Pulmonary artery endothelial cell (primary cell): ENCODE results near the gene WBP1L. TPM values are rescaled to one million over a fixed set of nuclear protein-coding genes. Genes with fewer than 3 reads are reported as not detected.
"Not testable (repeated sequence)": the region's sequence is repeated elsewhere in the genome, so short reads cannot be mapped to it uniquely, and the experiment has no call there.

Source experiments
- DNase-seq: peaks from one replicate; pipeline ENCODE4 v3.0.0-alpha.2; 2011; ENCODE audit warnings: low read depth, low spot score
- total RNA-seq: library from RNA; depleted of rRNA; stranded (reverse); fragments of >200 nt; gene quantifications from 2 replicates; pipeline ENCODE4 v1.2.3, GENCODE V29; 2014

The WBP1L gene
- total RNA-seq, 1 donor from 2014 or later = 46.8 TPM

DNA sequence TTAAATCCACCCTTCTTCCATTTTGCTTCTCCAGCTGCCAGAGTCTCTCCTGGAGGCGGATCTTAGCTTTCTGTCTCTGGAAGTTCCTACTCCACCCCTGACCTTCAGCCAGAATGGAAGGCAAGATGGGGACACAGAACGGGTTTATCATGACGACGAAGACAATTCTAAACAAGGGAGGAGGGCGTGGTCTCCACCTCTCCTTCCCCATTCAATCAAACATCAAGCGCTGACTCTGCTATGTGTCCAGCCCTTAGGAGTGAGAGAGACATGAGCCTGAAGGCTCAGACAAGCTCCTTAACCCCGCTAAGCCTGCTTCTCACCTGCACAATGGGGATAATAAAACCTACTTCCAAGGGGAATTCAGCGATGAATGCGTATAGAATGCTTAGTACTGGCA, 90.4 kb downstream of the WBP1L start:
- DNase-seq = no peak

DNA sequence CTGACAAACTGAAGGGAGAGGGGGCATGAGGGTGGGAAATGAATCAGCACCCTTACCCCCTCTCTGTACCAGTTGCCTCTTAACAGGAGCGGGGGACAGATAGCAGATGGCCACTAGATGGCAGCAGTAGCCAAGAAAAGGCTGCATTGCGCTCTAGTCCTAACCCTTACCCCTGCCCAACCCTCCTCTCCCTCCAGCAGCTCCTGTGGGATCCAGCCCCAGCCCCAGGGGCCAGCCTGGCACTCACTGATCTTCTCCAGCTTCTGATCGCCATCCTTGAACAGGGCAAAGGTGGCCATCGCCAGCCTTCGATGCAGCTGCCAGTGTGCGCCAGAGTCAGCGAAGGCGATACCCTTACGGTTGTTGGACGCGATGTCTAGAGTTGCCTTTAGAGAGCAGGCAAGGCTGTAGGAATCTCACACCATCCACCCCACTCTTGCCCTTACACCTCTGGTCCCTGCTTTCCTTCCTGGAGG, 91.3 kb downstream of the WBP1L start:
- DNase-seq = no peak

DNA sequence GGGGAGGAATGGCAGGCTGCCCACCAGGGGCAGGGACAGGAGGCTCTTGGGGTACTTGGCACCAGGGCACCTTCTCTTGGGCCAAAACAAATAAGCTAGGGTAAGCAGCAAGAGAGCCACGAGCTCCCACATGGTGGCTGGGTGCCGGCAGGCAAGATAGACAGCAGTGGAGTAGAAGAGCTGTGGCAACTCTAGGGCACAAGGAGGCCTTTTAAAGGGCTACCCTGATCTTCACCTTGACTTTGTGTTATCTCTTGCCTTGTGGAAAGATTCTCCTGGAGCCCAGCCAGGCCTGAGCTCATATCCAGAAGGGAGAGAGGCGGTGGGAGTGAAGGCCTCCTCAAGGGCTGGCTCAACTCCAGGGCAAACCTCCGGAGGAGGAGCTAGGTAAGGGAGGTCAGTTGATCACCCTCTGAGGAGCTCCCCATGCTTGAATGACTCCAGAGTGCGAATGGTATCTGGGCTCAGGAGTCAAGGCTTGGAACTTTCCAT, 93.5 kb downstream of the WBP1L start, which contains the start of gene CYP17A1:
Gene CYP17A1, minus strand, starts transcription at position 184 of the 492 bp plus-strand sequence. Its CDS starts 52 bp downstream, at position 132.
- no peak for DNase-seq

DNA sequence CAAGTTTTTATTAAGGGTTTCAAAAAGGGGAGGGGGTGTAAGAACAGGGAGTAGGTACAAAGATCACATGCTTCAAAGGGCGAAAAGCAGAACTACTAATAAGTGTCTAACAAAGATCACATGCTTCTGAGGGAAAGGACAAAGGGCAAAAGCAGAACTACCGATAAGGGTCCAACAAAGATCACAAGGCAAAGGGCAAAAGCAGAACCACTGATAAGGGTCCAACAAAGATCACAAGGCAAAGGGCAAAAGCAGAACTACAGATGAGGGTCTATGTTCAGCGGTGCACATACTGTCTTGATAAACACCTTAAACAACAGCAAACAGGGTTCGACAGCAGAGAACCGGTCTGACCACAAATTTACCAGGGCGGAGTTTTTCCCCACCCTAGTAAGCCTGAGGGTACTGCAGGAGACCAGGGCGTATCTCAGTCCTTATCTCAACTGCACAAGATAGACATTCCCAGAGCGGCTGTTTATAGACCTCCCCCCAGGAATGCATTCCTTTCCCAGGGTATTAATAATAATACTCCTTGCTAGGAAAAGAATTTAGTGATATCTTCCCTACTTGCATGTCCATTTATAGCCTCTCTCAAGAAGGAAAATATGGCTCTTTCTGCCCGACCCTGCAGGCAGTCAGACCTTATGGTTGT, 94.7 kb downstream of the WBP1L start:
- not testable (repeated sequence) for DNase-seq

DNA sequence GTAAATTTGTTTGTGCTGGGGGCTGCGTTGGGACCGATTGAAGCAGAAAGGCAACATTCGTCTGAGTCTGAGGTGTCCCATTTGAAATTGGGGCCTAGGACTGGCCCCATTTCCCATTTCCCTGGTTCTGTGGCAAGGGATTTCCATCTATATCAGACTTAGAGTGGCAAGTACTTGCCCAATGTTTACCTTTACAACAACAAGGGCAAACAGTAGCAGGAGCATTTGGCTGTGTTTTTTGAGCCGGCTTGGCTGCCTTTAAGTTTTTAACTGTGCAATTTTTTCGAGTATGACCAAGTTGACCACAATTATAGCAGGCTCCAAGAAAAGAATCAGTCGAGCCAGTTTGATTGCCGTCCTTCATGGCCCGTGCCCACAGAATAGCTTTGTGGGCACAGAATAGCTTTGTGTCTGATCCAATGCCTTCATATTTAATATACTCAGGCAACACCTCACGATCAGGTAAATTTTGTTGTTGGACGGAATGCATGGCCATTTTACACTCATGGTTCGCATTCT, 98.1 kb downstream of the WBP1L start:
- no peak for DNase-seq

DNA sequence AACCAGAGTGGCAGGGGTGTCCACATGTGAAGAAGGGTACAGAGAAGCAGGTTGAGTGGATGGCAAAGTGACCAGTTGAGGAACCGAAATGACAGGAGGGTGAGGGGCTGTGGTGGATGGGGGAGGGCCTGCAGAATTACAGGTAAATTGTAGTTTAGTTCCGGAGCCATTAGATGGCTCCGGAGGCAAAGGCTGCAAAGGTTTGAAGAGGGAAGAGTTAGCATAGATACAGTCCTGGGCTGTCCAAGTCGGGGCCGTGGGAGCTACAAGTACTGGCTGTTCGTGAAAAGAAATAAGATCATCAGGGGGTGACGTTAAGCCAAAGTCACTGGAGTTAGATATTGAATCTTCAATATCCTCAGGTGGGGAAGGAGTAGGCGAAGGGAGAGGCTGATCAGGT, 99.4 kb downstream of the WBP1L start:
- DNase-seq = not testable (repeated sequence)

DNA sequence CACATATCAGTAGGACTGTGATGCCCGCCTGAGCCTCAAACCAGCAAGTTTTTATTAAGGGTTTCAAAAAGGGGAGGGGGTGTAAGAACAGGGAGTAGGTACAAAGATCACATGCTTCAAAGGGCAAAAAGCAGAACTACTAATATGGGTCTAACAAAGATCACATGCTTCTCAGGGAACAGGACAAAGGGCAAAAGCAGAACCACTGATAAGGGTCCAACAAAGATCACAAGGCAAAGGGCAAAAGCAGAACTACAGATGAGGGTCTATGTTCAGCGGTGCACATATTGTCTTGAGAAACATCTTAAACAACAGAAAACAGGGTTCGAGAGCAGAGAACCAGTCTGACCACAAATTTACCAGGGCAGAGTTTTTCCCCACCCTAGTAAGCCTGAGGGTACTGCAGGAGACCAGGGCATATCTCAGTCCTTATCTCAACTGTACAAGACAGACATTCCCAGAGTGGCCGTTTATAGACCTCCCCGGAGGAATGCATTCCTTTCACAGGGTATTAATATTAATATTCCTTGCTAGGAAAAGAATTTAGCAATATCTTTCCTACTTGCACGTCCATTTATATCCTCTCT, 100.5 kb downstream of the WBP1L start:
- not testable (repeated sequence) for DNase-seq

DNA sequence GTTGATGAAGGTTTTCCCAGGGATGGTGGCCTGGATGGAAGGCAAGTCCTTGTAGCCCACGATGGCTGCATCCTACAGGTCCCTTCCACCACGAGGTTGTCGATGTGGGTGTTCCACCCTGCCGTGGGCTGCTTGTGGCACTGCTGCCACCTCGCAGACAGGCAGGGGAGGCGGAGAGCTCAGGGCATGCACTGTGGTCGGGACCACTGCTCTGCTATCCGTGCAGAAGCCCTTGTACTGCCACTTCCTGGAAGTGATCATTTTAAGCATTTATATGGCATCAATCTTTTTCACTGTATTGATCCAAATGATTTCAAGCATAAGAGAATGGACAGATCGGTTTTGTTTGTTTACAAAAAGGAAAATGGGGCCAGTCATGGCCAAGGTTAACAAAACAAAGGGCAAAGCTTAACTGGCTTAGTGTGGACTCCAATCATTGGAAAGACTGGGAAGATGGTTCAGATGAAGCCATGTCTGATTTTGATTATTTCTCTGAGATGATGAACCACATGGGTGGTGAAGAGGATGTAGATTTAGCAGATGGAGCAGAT, 101.7 kb downstream of the WBP1L start:
- DNase-seq = no peak

DNA sequence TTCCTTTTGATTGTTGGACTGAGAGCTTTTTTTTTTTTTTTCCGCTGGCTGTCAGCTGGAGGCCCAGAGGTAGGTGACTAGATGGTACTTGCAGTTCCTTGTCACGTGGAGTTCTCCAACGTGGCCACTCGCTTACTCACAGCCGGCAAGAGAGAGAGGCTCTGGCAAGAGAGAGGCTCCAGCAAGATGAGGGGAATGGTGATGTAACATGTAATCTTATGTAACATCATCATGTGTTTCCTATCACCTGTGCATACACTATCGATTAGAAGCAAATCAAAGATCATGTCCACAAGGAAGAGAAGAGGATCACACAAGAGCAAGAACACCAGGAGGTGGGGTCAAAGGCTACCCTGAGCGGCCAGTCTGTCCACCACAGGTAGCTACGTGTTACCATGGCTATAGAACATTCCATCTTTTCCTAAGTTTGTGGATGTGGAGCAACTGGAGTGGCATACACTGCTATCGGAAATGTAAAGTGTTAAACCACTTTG, 106.3 kb downstream of the WBP1L start:
- no peak for DNase-seq

DNA sequence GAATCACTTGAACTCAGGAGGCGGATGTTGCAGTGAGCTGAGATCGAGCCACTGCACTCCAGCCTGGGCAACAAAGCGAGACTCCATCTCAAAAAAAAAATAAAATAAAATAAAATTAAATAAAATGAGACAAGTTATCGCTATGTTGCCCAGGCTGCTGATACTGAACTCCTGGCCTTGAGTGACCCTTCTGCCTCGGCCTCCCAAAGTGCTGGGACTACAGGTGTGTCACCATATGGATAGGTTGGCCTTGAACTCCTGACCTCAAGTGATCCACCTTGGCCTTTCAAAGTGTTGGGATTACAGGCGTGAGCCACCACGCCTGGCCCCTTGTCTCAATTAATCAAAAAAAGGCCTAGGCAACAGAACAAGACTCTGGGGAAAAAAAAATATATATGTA, 109.5 kb downstream of the WBP1L start:
- not testable (repeated sequence) for DNase-seq

DNA sequence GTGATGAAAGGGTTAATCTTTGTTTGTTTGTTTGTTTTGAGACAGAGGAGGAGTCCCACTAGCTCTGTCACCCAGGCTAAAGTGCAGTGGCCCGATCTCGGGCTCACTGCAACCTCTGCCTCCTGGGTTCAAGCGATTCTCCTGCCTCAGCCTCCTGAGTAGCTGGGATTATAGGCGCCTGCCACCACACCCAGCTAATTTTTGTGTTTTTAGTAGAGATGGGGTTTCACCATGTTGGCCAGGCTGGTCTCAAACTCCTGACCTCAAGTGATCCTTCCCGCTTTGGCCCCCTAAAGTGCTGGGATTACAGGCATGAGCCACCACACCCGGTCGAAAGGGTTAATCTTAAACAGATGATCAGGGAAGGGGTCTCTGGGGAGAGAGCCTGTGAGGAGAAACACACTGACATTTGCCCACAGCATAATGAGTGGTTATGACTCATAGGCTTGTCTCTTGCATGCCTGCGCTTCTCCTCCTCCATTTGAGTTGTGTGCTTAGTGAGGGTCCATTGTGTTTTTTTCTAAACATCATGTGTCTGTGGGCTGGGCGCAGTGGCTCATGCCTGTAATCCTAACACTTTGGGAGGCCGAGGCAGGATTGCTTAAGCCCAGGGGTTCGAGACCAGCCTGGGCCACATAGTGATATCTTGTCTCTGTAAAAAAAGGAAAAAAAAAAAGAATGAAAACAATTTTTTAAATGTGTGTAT, 112.1 kb downstream of the WBP1L start:
- DNase-seq = not testable (repeated sequence)

DNA sequence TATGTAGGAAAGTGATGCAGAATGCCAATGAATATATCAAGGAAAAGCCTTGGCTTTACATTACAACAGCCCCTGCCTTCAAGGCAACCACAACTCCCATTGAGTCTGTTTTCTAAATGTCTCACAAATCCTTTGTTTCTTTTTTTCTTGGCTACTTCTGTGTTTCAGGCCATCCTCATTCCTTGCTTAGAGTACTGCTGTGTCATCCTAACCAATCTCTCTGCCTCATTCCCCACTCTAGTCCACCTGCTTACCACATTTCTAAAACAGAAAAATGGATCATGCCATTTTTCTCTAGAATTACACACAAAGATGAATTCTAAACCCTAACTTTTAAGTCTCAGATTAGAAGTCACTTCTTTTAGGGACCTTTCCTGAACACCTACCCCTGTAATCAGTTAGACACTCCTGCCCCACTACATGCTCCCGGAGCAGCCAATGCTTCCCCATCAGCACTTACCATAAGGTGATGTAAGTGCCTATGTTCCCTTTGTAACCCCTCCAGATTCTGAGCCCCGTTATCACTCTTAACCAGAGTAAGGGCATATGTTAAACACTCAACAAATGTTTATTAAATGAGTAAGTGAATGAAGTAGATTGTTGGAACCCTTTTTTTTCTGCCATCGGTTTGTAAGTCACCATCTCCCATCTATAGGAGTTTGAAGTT, 113.1 kb downstream of the WBP1L start:
- DNase-seq = no peak

DNA sequence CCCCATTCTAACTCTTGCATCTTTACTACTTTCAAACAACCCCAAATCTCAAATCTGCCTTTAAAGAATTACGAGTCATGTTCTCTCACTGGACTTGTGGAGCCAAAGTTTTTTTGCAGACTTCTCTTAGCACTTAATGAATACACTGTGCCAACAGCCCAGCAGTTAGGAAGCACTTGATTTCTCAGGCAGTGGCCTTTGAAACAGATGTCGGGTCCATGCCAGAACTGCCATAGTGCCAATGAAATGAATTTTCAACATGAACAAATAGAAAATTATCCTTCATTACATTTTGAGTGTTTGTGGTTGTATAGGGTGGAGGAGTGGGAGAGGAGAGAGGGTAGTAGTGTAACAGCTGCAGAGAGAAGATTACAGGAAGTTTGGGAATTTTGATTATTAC, 116.2 kb downstream of the WBP1L start:
- no peak for DNase-seq

DNA sequence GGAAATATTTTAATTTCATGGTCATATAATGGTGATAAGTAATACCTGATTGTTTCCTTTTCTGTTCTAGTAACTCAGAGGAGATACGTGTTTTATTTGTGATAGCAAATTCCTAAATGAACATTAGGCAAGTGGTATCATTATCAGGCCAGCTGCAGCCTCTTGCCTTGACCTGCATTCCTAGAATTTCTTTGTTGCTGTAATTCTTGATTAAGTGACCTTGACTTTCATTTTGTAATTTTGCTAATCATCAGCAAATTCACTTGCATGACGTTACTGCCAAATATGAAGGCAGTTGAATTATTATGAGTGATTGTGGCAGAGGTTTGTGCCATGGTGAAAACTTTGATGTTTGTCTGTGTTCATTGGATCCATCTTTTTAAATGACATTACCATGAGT, 119.9 kb downstream of the WBP1L start:
- DNase-seq = no peak

DNA sequence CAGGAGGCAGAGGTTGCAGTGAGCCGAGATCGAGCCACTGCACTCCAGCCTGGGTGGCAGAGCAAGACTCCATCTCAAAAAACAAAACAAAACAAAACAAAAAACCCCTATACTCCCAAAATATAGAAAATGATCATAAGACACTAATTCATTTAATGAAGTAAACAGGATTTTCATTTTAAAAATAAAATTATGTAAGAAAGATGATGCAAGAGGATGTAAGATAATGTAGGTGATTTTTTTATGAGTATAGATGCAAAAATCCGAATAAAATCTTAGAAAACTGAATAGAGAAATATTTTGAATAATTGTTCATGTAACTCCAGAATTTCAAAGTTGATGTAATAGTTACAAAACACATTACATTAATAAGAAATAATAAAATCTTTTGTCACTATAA, 121.9 kb downstream of the WBP1L start:
- no peak for DNase-seq

Other genes starting within 250 kb of the WBP1L start
- 192 and 228 TPM in 2 replicates for gene ACTR1A, start 241.2 kb upstream of the WBP1L start, total RNA-seq
- gene SUFU, start 240.0 kb upstream of the WBP1L start, total RNA-seq = 2.8 and 2.9 TPM in 2 replicates
- gene TRIM8, start 99.5 kb upstream of the WBP1L start, total RNA-seq = 56.8 and 57.2 TPM in 2 replicates
- gene ARL3, start 29.6 kb upstream of the WBP1L start, total RNA-seq = 5.4 and 6.4 TPM in 2 replicates
- 9.1 and 14.1 TPM in 2 replicates for gene SFXN2, start 29.3 kb upstream of the WBP1L start, total RNA-seq
- gene CYP17A1, start 93.5 kb downstream of the WBP1L start, total RNA-seq = not detected in 2 replicates
- 16.6 and 18.8 TPM in 2 replicates for gene BORCS7, start 110.3 kb downstream of the WBP1L start, total RNA-seq
- gene AS3MT, start 125.5 kb downstream of the WBP1L start, total RNA-seq = 1.4 and 3.0 TPM in 2 replicates
- 2.2 and 4.9 TPM in 2 replicates for gene CNNM2, start 174.3 kb downstream of the WBP1L start, total RNA-seq